ENCODE data around the gene CFAP20DC. TPM values are rescaled to one million over a fixed set of nuclear protein-coding genes. Genes with fewer than 3 reads are reported as not detected.

Gene CFAP20DC
- total and polyA plus RNA-seq, 8 donors = 1.2 to 7.7 (median 5.4) TPM

- ATAC-seq = no peak
- Histone ChIP-seq H3K27ac (no peak overlapping the region), H3K4me3 (no peak overlapping the region), H3K36me3 (no peaks in the 10 kb centered on the region), H3K4me1 (no peaks in the 10 kb centered on the region), H3K9me3 (no peaks in the 10 kb centered on the region), H3K27me3 (no peaks in the 10 kb centered on the region)
- no peak for DNase-seq
- no peak for TF ChIP-seq CTCF (IDR thresholded peaks at IDR 0.05)
- intact Hi-C loops (cut with DNase I) = no loop called here
Observed at GRCh38 chr3:58798312-58798711, 251.5 kb downstream of the CFAP20DC start.

GRCh38 chr3:58794750-58795149, 255.1 kb downstream of the CFAP20DC start:
- ATAC-seq (no peak), DNase-seq (no peak)
- no peak for TF ChIP-seq CTCF (IDR thresholded peaks at IDR 0.05)
- H3K4me3 ChIP-seq = no peak overlapping the region
- H3K9me3 ChIP-seq = no peaks in the 10 kb centered on the region
- no peak overlapping the region for H3K27ac ChIP-seq
- H3K27me3 ChIP-seq = no peaks in the 10 kb centered on the region
- no peaks in the 10 kb centered on the region for H3K36me3 ChIP-seq
- no peaks in the 10 kb centered on the region for H3K4me1 ChIP-seq
- intact Hi-C loops (cut with DNase I) = no loop called here

GRCh38 chr3:58793938-58794337, 255.9 kb downstream of the CFAP20DC start:
- H3K4me1 ChIP-seq = no peaks in the 10 kb centered on the region
- no peaks in the 10 kb centered on the region for H3K27me3 ChIP-seq
- no peak for ATAC-seq
- no peaks in the 10 kb centered on the region for H3K36me3 ChIP-seq
- DNase-seq = no peak
- H3K27ac ChIP-seq = no peak overlapping the region
- no peak overlapping the region for H3K4me3 ChIP-seq
- intact Hi-C loops (cut with DNase I) = no loop called here
- TF ChIP-seq CTCF (IDR thresholded peaks at IDR 0.05) = no peak
- no peaks in the 10 kb centered on the region for H3K9me3 ChIP-seq

- TF ChIP-seq CTCF (IDR thresholded peaks at IDR 0.05) = no peak
- intact Hi-C loops (cut with DNase I) = no loop called here
- Histone ChIP-seq H3K9me3 (no peaks in the 10 kb centered on the region), H3K27me3 (no peaks in the 10 kb centered on the region), H3K27ac (no peak overlapping the region), H3K4me1 (no peaks in the 10 kb centered on the region), H3K36me3 (no peaks in the 10 kb centered on the region), H3K4me3 (no peak overlapping the region)
- ATAC-seq (no peak), DNase-seq (no peak)
Observed at GRCh38 chr3:58792921-58793451, 256.8 kb downstream of the CFAP20DC start.

GRCh38 chr3:58789385-58789784, 260.4 kb downstream of the CFAP20DC start:
- H3K27me3 ChIP-seq = no peaks in the 10 kb centered on the region
- H3K36me3 ChIP-seq = no peaks in the 10 kb centered on the region
- no peak for TF ChIP-seq CTCF (IDR thresholded peaks at IDR 0.05)
- no peaks in the 10 kb centered on the region for H3K9me3 ChIP-seq
- no peaks in the 10 kb centered on the region for H3K4me1 ChIP-seq
- no peak overlapping the region for H3K27ac ChIP-seq
- ATAC-seq (no peak), DNase-seq (no peak)
- H3K4me3 ChIP-seq = no peak overlapping the region
- intact Hi-C loops (cut with DNase I) = no loop called here

All from left lung (tissue), 10 donors.